GM12878 (cell line): ENCODE measurements around the gene DMRTA2. TPM values are rescaled to one million over a fixed set of nuclear protein-coding genes. Genes with fewer than 3 reads are reported as not detected.

Experiments used
- ATAC-seq: fragments of 200-7000 bp; cut with Tn5 transposase; 3 replicates; pipeline ENCODE4 v1.9.1; 2020; ENCODE audit warnings: mild to moderate bottlenecking, moderate library complexity
- BruUV-seq: library from RNA; stranded (reverse); fragments of 400-500 nt; replicated peaks from 2 replicates; lab custom pipeline; 2021; lab: Mats Ljungman, UMichigan
- CTCF ChIA-PET: fragments of 300-600 bp; sonication (Branson Sonifier 250); formaldehyde crosslinking; extraction: SDS; loops from one replicate; lab custom pipeline; 2021; ENCODE audit warnings: inconsistent platforms; lab: Yijun Ruan, JAX
- POLR2A ChIA-PET: fragments of 350-600 bp; formaldehyde crosslinking; extraction: SDS; loops from one replicate; lab custom pipeline; 2021; ENCODE audit warnings: inconsistent platforms; lab: Charles Lee
- RAD21 ChIA-PET: fragments of 300-600 bp; sonication (Branson Sonifier 250); formaldehyde crosslinking; loops from one replicate; lab custom pipeline; 2023; ENCODE audit warnings: antibody characterized with exemption; ENCODE audit not compliant: unreplicated experiment; lab: Charles Lee
- SMC1A ChIA-PET: fragments of 300-600 bp; sonication (Branson Sonifier 250); formaldehyde crosslinking; loops from one replicate; lab custom pipeline; 2023; ENCODE audit not compliant: unreplicated experiment, uncharacterized antibody; lab: Charles Lee
- DNase-seq: peaks from one replicate; pipeline ENCODE4 v3.0.0-alpha.2; 2011; ENCODE audit warnings: low read depth, low spot score
- FAIRE-seq: peaks from 3 replicates; lab custom pipeline; 2011; peaks lifted over from hg19 to GRCh38; lab: Jason Lieb, UNC
- H2AFZ ChIP-seq: 2 replicates; pipeline ENCODE4 v1.6.0; 2011; ENCODE audit warnings: low read depth, low read length, control low read depth; ENCODE audit not compliant: control insufficient read depth
- H3K27ac ChIP-seq: 2 replicates; pipeline ENCODE4 v1.5.1; 2011; ENCODE audit warnings: control low read depth; ENCODE audit not compliant: control insufficient read depth, insufficient read depth
- H3K27me3 ChIP-seq, 2 experiments: replicated peaks in 1 of 2; 2 replicates each; pipeline versions ENCODE4 v1.6.0 to v1.6.1; 2011; ENCODE audit warnings: low read length in 1 of 2; ENCODE audit not compliant: control insufficient read depth in 2 of 2, insufficient read depth in 2 of 2
- H3K36me3 ChIP-seq, 2 experiments: 2 replicates each; pipeline ENCODE4 v1.5.1; 2011; ENCODE audit warnings: low read length in 1 of 2; ENCODE audit not compliant: control insufficient read depth in 2 of 2, insufficient read depth in 2 of 2
- H3K4me1 ChIP-seq: 2 replicates; pipeline ENCODE4 v1.6.1; 2011; ENCODE audit warnings: mild to moderate bottlenecking, low read length, moderate library complexity, mixed read lengths; ENCODE audit not compliant: control insufficient read depth, insufficient read depth
- H3K4me2 ChIP-seq: 2 replicates; pipeline ENCODE4 v1.6.0; 2011; ENCODE audit warnings: control low read depth; ENCODE audit not compliant: control insufficient read depth, insufficient read depth
- H3K4me3 ChIP-seq: fragments of 200-600 bp; sonication (generic); 2 replicates; pipeline ENCODE4 v1.5.1; 2016
- H3K79me2 ChIP-seq: 2 replicates; pipeline ENCODE4 v1.6.0; 2011; ENCODE audit warnings: low read length; ENCODE audit not compliant: control insufficient read depth, insufficient read depth
- H3K9ac ChIP-seq: 2 replicates; pipeline ENCODE4 v1.8.0; 2011; ENCODE audit warnings: low read length, control low read depth, mixed read lengths; ENCODE audit not compliant: control insufficient read depth, insufficient read depth
- H3K9me3 ChIP-seq: replicated peaks from 3 replicates; pipeline ENCODE4 v1.5.1; 2011; ENCODE audit warnings: mild to moderate bottlenecking, low read length; ENCODE audit not compliant: control insufficient read depth, insufficient read depth
- H4K20me1 ChIP-seq: 2 replicates; pipeline ENCODE4 v1.6.0; 2011; ENCODE audit not compliant: control insufficient read depth, insufficient read depth
- ATF3 ChIP-seq: IDR thresholded peaks from 2 replicates; pipeline ENCODE4 v1.6.1; 2011; ENCODE audit warnings: low read depth, mild to moderate bottlenecking, low read length, moderate library complexity, borderline replicate concordance; ENCODE audit errors: extremely low read depth
- CTCF ChIP-seq, 3 experiments: IDR thresholded peaks in 2 of 3; conservative IDR thresholded peaks in 1 of 3; 2 replicates each; pipeline ENCODE4 v1.5.1; 2011; ENCODE audit warnings: low read depth in 3 of 3, low read length in 3 of 3, mild to moderate bottlenecking in 3 of 3, control low read depth in 2 of 3, moderate library complexity in 2 of 3, inconsistent platforms in 1 of 3, mixed read lengths in 1 of 3; ENCODE audit not compliant: control insufficient read depth in 2 of 3, insufficient read depth in 1 of 3; ENCODE audit errors: extremely low read depth in 1 of 3
- EGR1 ChIP-seq, 2 experiments: IDR thresholded peaks; 1 replicate in 1 of 2; 2 replicates in 1 of 2; pipeline ENCODE4 v1.6.1; 2011 to 2012; ENCODE audit warnings: low read depth in 2 of 2, low read length in 2 of 2, borderline replicate concordance in 1 of 2, mild to moderate bottlenecking in 1 of 2, moderate library complexity in 1 of 2
- RB1 ChIP-seq: fragments of 450-650 bp; formaldehyde crosslinking; IDR thresholded peaks from 2 replicates; pipeline ENCODE4 v1.6.1; 2017; ENCODE audit warnings: mild to moderate bottlenecking, borderline replicate concordance
- SMC3 ChIP-seq: IDR thresholded peaks from 2 replicates; pipeline ENCODE4 v1.6.1; 2011; ENCODE audit warnings: low read length, improper control_type of control experiment, borderline replicate concordance
- SREBF1 ChIP-seq: IDR thresholded peaks from 2 replicates; pipeline ENCODE4 v1.6.1; 2012; ENCODE audit warnings: mild to moderate bottlenecking, low read length
- YY1 ChIP-seq: IDR thresholded peaks from 2 replicates; pipeline ENCODE4 v1.6.1; 2011; ENCODE audit warnings: low read depth, mild to moderate bottlenecking, low read length
- WGBS: methylation state at CpG from one replicate; pipeline ENCODE4 v1.1.6; 2016; ENCODE audit warnings: low lambda C conversion rate; ENCODE audit not compliant: insufficient replicate concordance, insufficient coverage; ENCODE audit errors: missing lambda C conversion rate; 5-methylcytosine and 5-hydroxymethylcytosine counted together
- in situ Hi-C: fragments of 300-500 bp; cut with MboI; formaldehyde crosslinking; loops from 9 replicates; pipeline ENCODE4 v1.14.3; 2018; ENCODE audit warnings: mixed read lengths
- intact Hi-C: fragments of 100-400 bp; cut with micrococcal nuclease; formaldehyde crosslinking; loops from one replicate; pipeline ENCODE4 v1.14.2; 2022; ENCODE audit not compliant: unreplicated experiment
- polyA plus RNA-seq, 11 experiments: library from polyadenylated mRNA; depleted of rRNA in 4 of 11; unstranded in 6 of 11; stranded (reverse) in 5 of 11; fragments of >200 nt; fragmentation: Nextera tagmentation in 4 of 11; fragmentation: Illumina TruSeq in 1 of 11; extraction: Ambion mirVana in 4 of 11; extraction: Trizol in 1 of 11; gene quantifications; 1 replicate in 1 of 11; 2 replicates in 10 of 11; pipeline versions ENCODE4 v1.2.1 to v1.2.3, GENCODE V29; 2011 to 2016; ENCODE audit warnings: inconsistent platforms in 2 of 11, missing spikeins in 2 of 11, low read depth in 1 of 11
- total RNA-seq, 4 experiments: library from RNA; depleted of rRNA in 3 of 4; stranded (reverse); fragments of >200 nt in 3 of 4; fragmentation: Illumina TruSeq in 1 of 4; extraction: Trizol in 1 of 4; gene quantifications; 2 replicates each; pipeline versions ENCODE4 v1.2.1 to v1.2.3, GENCODE V29; 2013 to 2021
- TF ChIP-seq, protein P1 (sequence below): fragments of 150-350 bp; IDR thresholded peaks from 2 replicates; pipeline ENCODE4 v1.6.1; 2014; ENCODE audit warnings: mild to moderate bottlenecking, low read depth, low read length

DMRTA2 gene
- total and polyA plus RNA-seq, 10 of the 15 experiments (the other 5 are each of a cell fraction or from before 2014, with no cell fraction given): not detected

- BruUV-seq: no TSS peak
- Histone ChIP-seq H3K36me3 (no peaks in the 10 kb centered on the region), H3K27ac (no peak overlapping the region), H4K20me1 (no peaks in the 10 kb centered on the region), H3K4me2 (no peak overlapping the region), H3K9ac (no peak overlapping the region), H3K79me2 (no peaks in the 10 kb centered on the region), H3K27me3 (no peaks in the 10 kb centered on the region), H3K9me3 (no peaks in the 10 kb centered on the region), H3K4me1 (no peaks in the 10 kb centered on the region), H3K4me3 (no peak overlapping the region), H2AFZ (no peak overlapping the region)
- FAIRE-seq (no peak), DNase-seq (no peak), ATAC-seq (no peak)
- ChIA-PET POLR2A (no interaction called here), CTCF (interaction anchor here (0.7 to 11.9 kb wide), 3 partner anchors 236 to 365 kb away, joined by 3 to 151 read pairs (median 77); no protein-coding TSS in a partner anchor), RAD21 (interaction anchor here (0.7 to 2.2 kb wide), 6 partner anchors 74 to 336 kb away, joined by 3 to 18 read pairs (median 4); no protein-coding TSS in a partner anchor), SMC1A (interaction anchor here (0.7 to 5.5 kb wide), 5 partner anchors 235 to 336 kb away, joined by 3 to 28 read pairs (median 4); no protein-coding TSS in a partner anchor)
- TF ChIP-seq EGR1 (IDR thresholded peaks at IDR 0.05; ENCODE audit: borderline replicate concordance in 1 of 2, low read depth in 2 of 2, low read length in 2 of 2): no peak
- intact Hi-C loops (loop anchor here (10.0 kb wide), 2 partner anchors 686 to 816 kb away; no protein-coding TSS in a partner anchor), in situ Hi-C loops (loop anchor here (5.0 to 25.0 kb wide), 2 partner anchors 338 to 693 kb away; no protein-coding TSS in a partner anchor)
- 40% methylated on average over 5 of the region's 5 CpGs for WGBS
Measured at GRCh38 chr1:50369008-50369634, 54.1 kb downstream of the DMRTA2 start.

DNA sequence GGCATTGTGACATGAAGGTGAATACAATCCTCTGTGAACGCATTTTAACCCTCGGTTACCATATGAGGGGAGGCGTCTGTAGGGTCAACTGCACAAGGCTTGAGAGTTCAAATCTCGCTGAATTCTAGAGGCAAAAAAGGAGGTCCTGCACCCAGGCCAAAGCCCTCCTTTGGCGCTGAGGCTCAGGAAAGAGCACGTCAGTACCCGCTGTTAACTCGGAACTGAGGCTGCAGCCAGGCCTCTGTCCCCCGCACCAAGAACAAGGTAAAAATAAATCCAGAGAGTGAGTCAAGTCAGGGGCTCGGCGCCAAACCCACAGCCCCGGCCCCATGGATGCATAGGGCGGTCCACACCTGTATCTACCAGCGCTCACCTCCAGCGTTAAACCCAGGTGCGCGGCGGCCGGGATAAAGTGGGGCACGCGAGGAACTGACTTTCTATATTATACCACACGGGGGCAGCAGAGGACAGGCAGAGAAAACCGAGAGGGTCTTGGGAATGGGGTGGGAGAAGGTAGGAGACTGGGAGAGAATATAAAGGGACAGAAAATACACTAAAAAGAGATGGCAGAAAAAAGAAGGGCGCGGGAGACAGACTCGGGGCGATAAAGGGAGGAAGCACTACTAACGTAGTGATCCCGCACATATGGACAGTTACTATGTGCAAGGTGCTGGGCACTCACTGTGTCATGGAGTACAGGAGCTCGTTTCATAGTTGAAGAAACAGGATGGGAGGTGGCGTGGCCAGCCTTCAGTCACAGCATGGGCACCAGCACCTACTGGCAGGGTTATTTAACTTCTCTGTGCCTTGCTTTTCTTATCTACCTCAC lies 54.9 kb downstream of the DMRTA2 start:
- Histone ChIP-seq H4K20me1 (no peaks in the 10 kb centered on the region), H3K9ac (no peak overlapping the region), H3K36me3 (no peaks in the 10 kb centered on the region), H3K27ac (no peak overlapping the region), H3K4me1 (no peaks in the 10 kb centered on the region), H2AFZ (no peak overlapping the region), H3K4me3 (no peak overlapping the region), H3K9me3 (no peaks in the 10 kb centered on the region), H3K4me2 (no peak overlapping the region), H3K79me2 (no peaks in the 10 kb centered on the region), H3K27me3 (no peaks in the 10 kb centered on the region)
- DNase-seq (no peak), FAIRE-seq (no peak), ATAC-seq (peak; percentile 86)
- no TSS peak for BruUV-seq
- RAD21 ChIA-PET: interaction anchor here (0.7 to 2.2 kb wide), 6 partner anchors 236 to 337 kb away, joined by 3 to 18 read pairs (median 4); no protein-coding TSS in a partner anchor
- intact Hi-C loops: loop anchor here (1.0 to 10.0 kb wide), 5 partner anchors 237 to 816 kb away; no protein-coding TSS in a partner anchor
- POLR2A ChIA-PET: interaction anchor here (1.0 kb wide), 1 partner anchor 11 kb away, joined by 3 read pairs; no protein-coding TSS in a partner anchor
- SMC1A ChIA-PET: interaction anchor here (0.7 to 5.5 kb wide), 7 partner anchors 56 to 366 kb away, joined by 3 to 28 read pairs (median 4); no protein-coding TSS in a partner anchor
- 27% methylated on average over 31 of the region's 31 CpGs for WGBS
- CTCF ChIA-PET: interaction anchor here (0.6 to 11.9 kb wide), 6 partner anchors 237 to 822 kb away, joined by 3 to 151 read pairs (median 8); no protein-coding TSS in a partner anchor
- in situ Hi-C loops: loop anchor here (5.0 to 25.0 kb wide), 2 partner anchors 339 to 694 kb away; no protein-coding TSS in a partner anchor
- TF ChIP-seq SREBF1 (no peak), SMC3 (peak; percentile 65), CTCF (IDR thresholded peaks at IDR 0.05 in 2 of 3, conservative IDR thresholded peaks at IDR 0.05 in 1 of 3; ENCODE audit: control insufficient read depth in 2 of 3, extremely low read depth in 1 of 3, insufficient read depth in 1 of 3, low read depth in 3 of 3, low read length in 3 of 3) (peak; percentile 59 to 75 (median 70)), RB1 (no peak), ATF3 (no peak), YY1 (0 out of 2 replicates have a peak, but pooled peaks have one; percentile 14)
- TF ChIP-seq, protein P1, sequence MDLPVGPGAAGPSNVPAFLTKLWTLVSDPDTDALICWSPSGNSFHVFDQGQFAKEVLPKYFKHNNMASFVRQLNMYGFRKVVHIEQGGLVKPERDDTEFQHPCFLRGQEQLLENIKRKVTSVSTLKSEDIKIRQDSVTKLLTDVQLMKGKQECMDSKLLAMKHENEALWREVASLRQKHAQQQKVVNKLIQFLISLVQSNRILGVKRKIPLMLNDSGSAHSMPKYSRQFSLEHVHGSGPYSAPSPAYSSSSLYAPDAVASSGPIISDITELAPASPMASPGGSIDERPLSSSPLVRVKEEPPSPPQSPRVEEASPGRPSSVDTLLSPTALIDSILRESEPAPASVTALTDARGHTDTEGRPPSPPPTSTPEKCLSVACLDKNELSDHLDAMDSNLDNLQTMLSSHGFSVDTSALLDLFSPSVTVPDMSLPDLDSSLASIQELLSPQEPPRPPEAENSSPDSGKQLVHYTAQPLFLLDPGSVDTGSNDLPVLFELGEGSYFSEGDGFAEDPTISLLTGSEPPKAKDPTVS: no peak
